PC-3 (cell line): ENCODE data around the gene UBAC2. TPM values are rescaled to one million over a fixed set of nuclear protein-coding genes. Genes with fewer than 3 reads are reported as not detected.

ENCODE experiments used
- ATAC-seq: fragments of 200-7000 bp; cut with Tn5 transposase; 2 replicates; pipeline ENCODE4 v1.9.1; 2020; ENCODE audit warnings: mild to moderate bottlenecking, moderate library complexity
- BruUV-seq: library from RNA; stranded (reverse); fragments of 400-500 nt; replicated peaks from 2 replicates; lab custom pipeline; 2021; lab: Mats Ljungman, UMichigan
- CTCF ChIA-PET: fragments of 300-600 bp; sonication (Branson Sonifier 250); formaldehyde crosslinking; loops from one replicate; lab custom pipeline; 2022; ENCODE audit warnings: antibody characterized with exemption; lab: Charles Lee
- POLR2A ChIA-PET: fragments of 300-600 bp; sonication (Branson Sonifier 250); formaldehyde crosslinking; loops from one replicate; lab custom pipeline; 2022; ENCODE audit warnings: antibody characterized with exemption; ENCODE audit not compliant: unreplicated experiment; lab: Charles Lee
- DNase-seq: peaks from one replicate; pipeline ENCODE4 v3.0.0-alpha.2; 2015
- H2AFZ ChIP-seq: fragments of 300-600 bp; sonication (generic); 2 replicates; pipeline ENCODE4 v1.6.0; 2016; ENCODE audit warnings: antibody characterized with exemption, low read length
- H3F3A ChIP-seq: fragments of 300-600 bp; sonication (generic); one replicate; pipeline ENCODE4 v1.6.0; 2017; ENCODE audit warnings: antibody characterized with exemption, low read length, control low read depth, mild to moderate bottlenecking; ENCODE audit not compliant: unreplicated experiment
- H3K27ac ChIP-seq: fragments of 300-600 bp; sonication (generic); 2 replicates; pipeline ENCODE4 v1.5.1; 2016; ENCODE audit warnings: mild to moderate bottlenecking, low read length
- H3K27me3 ChIP-seq: fragments of 300-600 bp; sonication (generic); 2 replicates; pipeline ENCODE4 v1.6.1; 2016; ENCODE audit warnings: low read length, mixed read lengths
- H3K36me3 ChIP-seq: fragments of 300-600 bp; sonication (generic); 2 replicates; pipeline ENCODE4 v1.6.1; 2016; ENCODE audit warnings: low read depth, mixed run types, low read length, mixed read lengths
- H3K4me1 ChIP-seq: fragments of 300-600 bp; sonication (generic); 2 replicates; pipeline ENCODE4 v1.5.1; 2016; ENCODE audit warnings: low read length; ENCODE audit not compliant: insufficient read depth
- H3K4me2 ChIP-seq: fragments of 300-600 bp; sonication (generic); 2 replicates; pipeline ENCODE4 v1.6.0; 2016; ENCODE audit warnings: low read length
- H3K4me3 ChIP-seq: fragments of 300-600 bp; sonication (generic); 2 replicates; pipeline ENCODE4 v1.5.1; 2016; ENCODE audit warnings: mild to moderate bottlenecking, low read length, mixed read lengths
- H3K79me2 ChIP-seq: fragments of 300-600 bp; sonication (generic); 2 replicates; pipeline ENCODE4 v1.6.1; 2017; ENCODE audit warnings: low read length, mixed read lengths
- H3K9ac ChIP-seq: fragments of 300-600 bp; sonication (generic); 2 replicates; pipeline ENCODE4 v1.6.0; 2016; ENCODE audit warnings: mild to moderate bottlenecking, low read length
- H3K9me2 ChIP-seq: fragments of 300-600 bp; sonication (generic); replicated peaks from 2 replicates; pipeline ENCODE4 v1.6.1; 2016; ENCODE audit warnings: mixed run types, low read length, mixed read lengths
- H3K9me3 ChIP-seq: fragments of 300-600 bp; sonication (generic); 2 replicates; pipeline ENCODE4 v1.6.1; 2016; ENCODE audit warnings: low read length, mixed read lengths
- H4K20me1 ChIP-seq: fragments of 300-600 bp; sonication (generic); 2 replicates; pipeline ENCODE4 v1.6.1; 2016; ENCODE audit warnings: low read length, mixed read lengths
- EZH2 ChIP-seq: fragments of 300-600 bp; sonication (generic); IDR thresholded peaks from one replicate; pipeline ENCODE4 v1.6.1; 2017; ENCODE audit warnings: antibody characterized with exemption, mild to moderate bottlenecking, low read length; ENCODE audit not compliant: unreplicated experiment
- EZH2phosphoT487 ChIP-seq: fragments of 300-600 bp; sonication (generic); IDR thresholded peaks from 2 replicates; pipeline ENCODE4 v1.6.1; 2018; ENCODE audit warnings: mild to moderate bottlenecking, antibody characterized with exemption, low read length, borderline replicate concordance
- intact Hi-C: fragments of 100-400 bp; cut with micrococcal nuclease; formaldehyde crosslinking; loops from 2 replicates; pipeline ENCODE4 v1.9.0; 2023
- total RNA-seq: library from RNA; depleted of rRNA; stranded (reverse); fragments of >200 nt; gene quantifications from 2 replicates; pipeline ENCODE4 v1.2.3, GENCODE V29; 2014
- TF ChIP-seq, protein P1 (sequence below): fragments of 300-600 bp; sonication (generic); conservative IDR thresholded peaks from 2 replicates; pipeline ENCODE4 v1.5.1; 2017; ENCODE audit warnings: antibody characterized with exemption, low read depth, mild to moderate bottlenecking, low read length

UBAC2 gene
- total RNA-seq, 1 experiment from 2014 or later: 34.5 TPM

- Histone ChIP-seq H4K20me1 (peaks cover 6% of the 10 kb centered on the region; the same call in 1 of the 2 replicates), H3K4me2 (peak overlapping the region; percentile 49), H3K4me1 (peaks cover 20% of the 10 kb centered on the region), H3K9me2 (no peaks in the 10 kb centered on the region), H3K27ac (peak overlapping the region; percentile 71), H3K9me3 (no peaks in the 10 kb centered on the region), H3K79me2 (no peaks in the 10 kb centered on the region), H3K36me3 (no peaks in the 10 kb centered on the region), H3K27me3 (no peaks in the 10 kb centered on the region), H3K4me3 (no peak overlapping the region), H3K9ac (no peak overlapping the region), H3F3A (no peaks in the 10 kb centered on the region), H2AFZ (no peak overlapping the region)
- ChIA-PET POLR2A (no interaction called here), CTCF (no interaction called here)
- TF ChIP-seq EZH2phosphoT487 (no peak), EZH2 (no peak)
- TF ChIP-seq, protein P1, sequence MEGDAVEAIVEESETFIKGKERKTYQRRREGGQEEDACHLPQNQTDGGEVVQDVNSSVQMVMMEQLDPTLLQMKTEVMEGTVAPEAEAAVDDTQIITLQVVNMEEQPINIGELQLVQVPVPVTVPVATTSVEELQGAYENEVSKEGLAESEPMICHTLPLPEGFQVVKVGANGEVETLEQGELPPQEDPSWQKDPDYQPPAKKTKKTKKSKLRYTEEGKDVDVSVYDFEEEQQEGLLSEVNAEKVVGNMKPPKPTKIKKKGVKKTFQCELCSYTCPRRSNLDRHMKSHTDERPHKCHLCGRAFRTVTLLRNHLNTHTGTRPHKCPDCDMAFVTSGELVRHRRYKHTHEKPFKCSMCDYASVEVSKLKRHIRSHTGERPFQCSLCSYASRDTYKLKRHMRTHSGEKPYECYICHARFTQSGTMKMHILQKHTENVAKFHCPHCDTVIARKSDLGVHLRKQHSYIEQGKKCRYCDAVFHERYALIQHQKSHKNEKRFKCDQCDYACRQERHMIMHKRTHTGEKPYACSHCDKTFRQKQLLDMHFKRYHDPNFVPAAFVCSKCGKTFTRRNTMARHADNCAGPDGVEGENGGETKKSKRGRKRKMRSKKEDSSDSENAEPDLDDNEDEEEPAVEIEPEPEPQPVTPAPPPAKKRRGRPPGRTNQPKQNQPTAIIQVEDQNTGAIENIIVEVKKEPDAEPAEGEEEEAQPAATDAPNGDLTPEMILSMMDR: no peak
- no peak for DNase-seq
- ATAC-seq: no peak
- no TSS peak for BruUV-seq
- intact Hi-C loops: no loop called here
Observed at GRCh38 chr13:99332456-99332855, 131.8 kb downstream of the UBAC2 start.

DNA sequence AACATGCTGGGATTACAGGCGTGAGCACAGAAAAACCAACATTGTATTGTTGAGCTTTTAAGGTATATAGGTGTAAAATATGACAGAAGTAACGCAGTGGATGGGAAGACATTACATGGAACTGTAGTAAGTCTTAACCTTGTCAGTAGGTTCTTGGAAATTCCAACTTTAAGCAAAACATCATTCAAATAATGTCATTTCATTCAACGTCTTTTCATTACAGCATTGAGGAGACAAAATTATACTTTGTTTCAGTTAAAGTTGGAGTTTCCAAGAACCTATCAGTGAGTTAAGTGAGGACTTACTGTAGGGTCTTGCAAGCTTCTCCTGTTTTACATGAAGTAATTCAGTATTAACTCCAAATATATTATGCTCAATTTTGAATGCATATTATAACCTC lies 133.6 kb downstream of the UBAC2 start:
- Histone ChIP-seq H3K4me1 (peaks cover 20% of the 10 kb centered on the region), H3K9ac (no peak overlapping the region), H3K9me2 (no peaks in the 10 kb centered on the region), H3K36me3 (no peaks in the 10 kb centered on the region), H3K4me2 (no peak overlapping the region), H3K27ac (no peak overlapping the region), H3K9me3 (no peaks in the 10 kb centered on the region), H4K20me1 (peaks cover 6% of the 10 kb centered on the region; the same call in 1 of the 2 replicates), H3F3A (no peaks in the 10 kb centered on the region), H3K79me2 (no peaks in the 10 kb centered on the region), H2AFZ (no peak overlapping the region), H3K4me3 (no peak overlapping the region), H3K27me3 (no peaks in the 10 kb centered on the region)
- POLR2A ChIA-PET: interaction anchor here (0.7 kb wide), 1 partner anchor 23 kb away, joined by 3 read pairs; no protein-coding TSS in a partner anchor
- DNase-seq (no peak), ATAC-seq (no peak)
- intact Hi-C loops: no loop called here
- CTCF ChIA-PET: no interaction called here
- no TSS peak for BruUV-seq
- no peak for TF ChIP-seq EZH2
- TF ChIP-seq, protein P1: no peak
- TF ChIP-seq EZH2phosphoT487: no peak

GRCh38 chr13:99335087-99335486 lies 134.4 kb downstream of the UBAC2 start:
- Histone ChIP-seq H3K4me3 (no peak overlapping the region), H3K4me1 (peaks cover 20% of the 10 kb centered on the region), H3K4me2 (no peak overlapping the region), H3K9me3 (no peaks in the 10 kb centered on the region), H3K9me2 (no peaks in the 10 kb centered on the region), H3K27me3 (no peaks in the 10 kb centered on the region), H3K9ac (no peak overlapping the region), H2AFZ (no peak overlapping the region), H4K20me1 (peaks cover 6% of the 10 kb centered on the region; the same call in 1 of the 2 replicates), H3K79me2 (no peaks in the 10 kb centered on the region), H3K36me3 (no peaks in the 10 kb centered on the region), H3F3A (no peaks in the 10 kb centered on the region), H3K27ac (no peak overlapping the region)
- POLR2A ChIA-PET: no interaction called here
- BruUV-seq: no TSS peak
- no peak for TF ChIP-seq EZH2phosphoT487
- TF ChIP-seq EZH2: no peak
- TF ChIP-seq, protein P1: no peak
- ATAC-seq (no peak), DNase-seq (no peak)
- CTCF ChIA-PET: no interaction called here
- intact Hi-C loops: no loop called here
